Measurements from ENCODE around the gene ZNF253. TPM values are rescaled to one million over a fixed set of nuclear protein-coding genes. Genes with fewer than 3 reads are reported as not detected.

Gene ZNF253
- total RNA-seq, 1 experiment from 2014 or later: 6.4 TPM

GRCh38 chr19:19937403-19937802 lies 71.7 kb downstream of the ZNF253 start:
- no peak for TF ChIP-seq CTCF (IDR thresholded peaks at IDR 0.05; ENCODE audit: insufficient read depth in 1 of 2, low read depth in 1 of 2, low read length in 1 of 2, severe bottlenecking in 1 of 2, unreplicated experiment in 1 of 2)
- Histone ChIP-seq H3K36me3 (ENCODE audit: control insufficient read depth, insufficient read depth, low read length) (no peaks in the 10 kb centered on the region; the same call in 1 of the 2 replicates), H3K4me3 (ENCODE audit: low read depth, low read length) (no peak overlapping the region), H3K9me3 (peaks cover 20% of the 10 kb centered on the region), H3K27me3 (replicated peaks; ENCODE audit: control insufficient read depth, insufficient read depth, low read length) (no peaks in the 10 kb centered on the region), H3K4me1 (no peaks in the 10 kb centered on the region)
- no peak overlapping the region for H3K4me3 Mint-ChIP-seq (ENCODE audit: unreplicated experiment)
- no peaks in the 10 kb centered on the region for H3K27me3 Mint-ChIP-seq (ENCODE audit: insufficient read depth, unreplicated experiment)
- CTCF ChIA-PET: no interaction called here
- H3K27ac Mint-ChIP-seq (ENCODE audit: unreplicated experiment): no peak overlapping the region
- H3K9me3 Mint-ChIP-seq (ENCODE audit: unreplicated experiment): peaks cover 28% of the 10 kb centered on the region
- no peak for DNase-seq
- H3K36me3 Mint-ChIP-seq (ENCODE audit: insufficient read depth, unreplicated experiment): peaks cover 23% of the 10 kb centered on the region
- POLR2A ChIA-PET: no interaction called here
- no peaks in the 10 kb centered on the region for H3K4me1 Mint-ChIP-seq (ENCODE audit: low read depth, unreplicated experiment)
- no TSS peak for BruUV-seq (replicated peaks)
- intact Hi-C loops (cut with micrococcal nuclease; ENCODE audit: unreplicated experiment): no loop called here

- Mint-ChIP-seq H3K4me1 (ENCODE audit: low read depth, unreplicated experiment) (no peaks in the 10 kb centered on the region), H3K27ac (ENCODE audit: unreplicated experiment) (no peak overlapping the region), H3K36me3 (ENCODE audit: insufficient read depth, unreplicated experiment) (peaks cover 12% of the 10 kb centered on the region), H3K27me3 (ENCODE audit: insufficient read depth, unreplicated experiment) (no peaks in the 10 kb centered on the region), H3K4me3 (ENCODE audit: unreplicated experiment) (no peak overlapping the region), H3K9me3 (ENCODE audit: unreplicated experiment) (peaks cover 19% of the 10 kb centered on the region)
- Histone ChIP-seq H3K4me3 (ENCODE audit: low read depth, low read length) (no peak overlapping the region), H3K4me1 (no peaks in the 10 kb centered on the region), H3K27me3 (replicated peaks; ENCODE audit: control insufficient read depth, insufficient read depth, low read length) (no peaks in the 10 kb centered on the region), H3K9me3 (peaks cover 17% of the 10 kb centered on the region), H3K36me3 (ENCODE audit: control insufficient read depth, insufficient read depth, low read length) (no peaks in the 10 kb centered on the region; the same call in 1 of the 2 replicates)
- ChIA-PET CTCF (no interaction called here), POLR2A (no interaction called here)
- no peak for DNase-seq
- no TSS peak for BruUV-seq (replicated peaks)
- TF ChIP-seq CTCF (IDR thresholded peaks at IDR 0.05; ENCODE audit: insufficient read depth in 1 of 2, low read depth in 1 of 2, low read length in 1 of 2, severe bottlenecking in 1 of 2, unreplicated experiment in 1 of 2): no peak
- intact Hi-C loops (cut with micrococcal nuclease; ENCODE audit: unreplicated experiment): no loop called here
Measured at GRCh38 chr19:19938449-19938848, 72.8 kb downstream of the ZNF253 start.

GRCh38 chr19:19943848-19944582 lies 78.3 kb downstream of the ZNF253 start:
- H3K9me3 ChIP-seq: no peaks in the 10 kb centered on the region

More at GRCh38 chr19:19943848-19944582, 78.3 kb downstream of the ZNF253 start:
- H3K27me3 ChIP-seq (replicated peaks; ENCODE audit: control insufficient read depth, insufficient read depth, low read length): no peaks in the 10 kb centered on the region
- H3K4me3 Mint-ChIP-seq (ENCODE audit: unreplicated experiment): no peak overlapping the region
- H3K9me3 Mint-ChIP-seq (ENCODE audit: unreplicated experiment): peaks cover 24% of the 10 kb centered on the region
- H3K27ac Mint-ChIP-seq (ENCODE audit: unreplicated experiment): no peak overlapping the region
- ChIA-PET CTCF (no interaction called here), POLR2A (no interaction called here)
- no peaks in the 10 kb centered on the region for H3K4me1 Mint-ChIP-seq (ENCODE audit: low read depth, unreplicated experiment)
- no peaks in the 10 kb centered on the region for H3K27me3 Mint-ChIP-seq (ENCODE audit: insufficient read depth, unreplicated experiment)
- H3K36me3 ChIP-seq (ENCODE audit: control insufficient read depth, insufficient read depth, low read length): no peaks in the 10 kb centered on the region
- intact Hi-C loops (cut with micrococcal nuclease; ENCODE audit: unreplicated experiment): no loop called here
- no peak for TF ChIP-seq CTCF (IDR thresholded peaks at IDR 0.05; ENCODE audit: insufficient read depth in 1 of 2, low read depth in 1 of 2, low read length in 1 of 2, severe bottlenecking in 1 of 2, unreplicated experiment in 1 of 2)
- H3K4me1 ChIP-seq: no peaks in the 10 kb centered on the region
- DNase-seq: no peak
- H3K4me3 ChIP-seq (ENCODE audit: low read depth, low read length): no peak overlapping the region
- BruUV-seq (replicated peaks): no TSS peak
- H3K36me3 Mint-ChIP-seq (ENCODE audit: insufficient read depth, unreplicated experiment): no peaks in the 10 kb centered on the region

Other genes starting within 250 kb of the ZNF253 start
- gene PBX4, start 247.2 kb upstream of the ZNF253 start, total RNA-seq (2022): 3.5 and 3.6 TPM in 2 replicates
- gene LPAR2, start 237.7 kb upstream of the ZNF253 start, total RNA-seq (2022): 29.3 and 31.3 TPM in 2 replicates
- 8.6 and 10.4 TPM in 2 replicates for gene GMIP, start 222.2 kb upstream of the ZNF253 start, total RNA-seq (2022)
- gene ATP13A1, start 202.2 kb upstream of the ZNF253 start, total RNA-seq (2022): 83.0 and 93.1 TPM in 2 replicates
- gene ZNF101, start 197.0 kb upstream of the ZNF253 start, total RNA-seq (2022): 11.8 and 12.5 TPM in 2 replicates
- gene ZNF14, start 132.8 kb upstream of the ZNF253 start, total RNA-seq (2022): 4.5 and 4.9 TPM in 2 replicates
- gene ZNF506, start 44.1 kb upstream of the ZNF253 start, total RNA-seq (2022): 8.1 and 9.4 TPM in 2 replicates
- 6.3 and 7.5 TPM in 2 replicates for gene ZNF93, start 35.1 kb downstream of the ZNF253 start, total RNA-seq (2022)
- 1.8 and 2.5 TPM in 2 replicates for gene ZNF682, start 173.6 kb downstream of the ZNF253 start, total RNA-seq (2022)
- 4.8 and 7.1 TPM in 2 replicates for gene ZNF90, start 212.1 kb downstream of the ZNF253 start, total RNA-seq (2022)